ENCODE measurements around the gene ADRB2.

- no peak for TF ChIP-seq POLR2AphosphoS5 (IDR thresholded peaks at IDR 0.05; ENCODE audit: low read depth, low read length)
- no peak for TF ChIP-seq CTCF (IDR thresholded peaks at IDR 0.05)
- no peak for TF ChIP-seq REST (IDR thresholded peaks at IDR 0.05; ENCODE audit: insufficient read depth in 1 of 2, low read depth in 2 of 2, low read length in 1 of 2)
- TF ChIP-seq TCF7L2 (IDR thresholded peaks at IDR 0.05; ENCODE audit: low read depth, low read length), result no peak
- no peak for TF ChIP-seq SIN3A (IDR thresholded peaks at IDR 0.05; ENCODE audit: borderline replicate concordance, insufficient read depth, low read depth, low read length)
These were observed 49.6 kb upstream of the ADRB2 start for GRCh38 chr5:148776780-148777179.

Measured in Panc1 (cell line).